NOMO-1 (cell line): ENCODE data around the gene PIK3R6.

ENCODE experiments used
- DNase-seq, 2 experiments: peaks; one replicate each; lab custom pipeline; 2025; ENCODE audit not compliant: unreplicated experiment in 2 of 2; lab: John Stamatoyannopoulos, UW

Gene PIK3R6, protein sequence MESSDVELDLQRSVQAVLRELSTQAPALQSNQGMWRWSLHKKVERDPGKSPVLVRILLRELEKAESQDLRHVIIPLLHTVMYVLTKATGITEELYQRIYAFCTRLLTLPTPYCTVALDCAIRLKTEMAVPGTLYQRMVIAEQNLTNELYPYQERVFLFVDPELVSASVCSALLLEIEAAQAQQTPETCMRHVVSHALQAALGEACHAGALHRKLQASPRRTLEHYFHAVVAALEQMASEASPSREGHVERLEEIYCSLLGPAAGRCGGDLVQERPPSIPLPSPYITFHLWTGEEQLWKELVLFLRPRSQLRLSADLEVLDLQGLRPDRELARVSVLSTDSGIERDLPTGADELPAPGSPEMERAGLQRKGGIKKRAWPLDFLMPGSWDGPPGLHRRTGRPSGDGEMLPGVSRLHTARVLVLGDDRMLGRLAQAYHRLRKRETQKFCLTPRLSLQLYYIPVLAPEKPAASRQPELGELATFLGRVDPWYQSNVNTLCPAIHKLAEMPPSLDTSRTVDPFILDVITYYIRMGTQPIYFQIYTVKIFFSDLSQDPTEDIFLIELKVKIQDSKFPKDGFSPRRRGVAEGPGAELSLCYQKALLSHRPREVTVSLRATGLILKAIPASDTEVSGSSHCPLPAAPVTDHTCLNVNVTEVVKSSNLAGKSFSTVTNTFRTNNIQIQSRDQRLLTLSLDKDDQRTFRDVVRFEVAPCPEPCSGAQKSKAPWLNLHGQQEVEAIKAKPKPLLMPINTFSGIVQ

DNA sequence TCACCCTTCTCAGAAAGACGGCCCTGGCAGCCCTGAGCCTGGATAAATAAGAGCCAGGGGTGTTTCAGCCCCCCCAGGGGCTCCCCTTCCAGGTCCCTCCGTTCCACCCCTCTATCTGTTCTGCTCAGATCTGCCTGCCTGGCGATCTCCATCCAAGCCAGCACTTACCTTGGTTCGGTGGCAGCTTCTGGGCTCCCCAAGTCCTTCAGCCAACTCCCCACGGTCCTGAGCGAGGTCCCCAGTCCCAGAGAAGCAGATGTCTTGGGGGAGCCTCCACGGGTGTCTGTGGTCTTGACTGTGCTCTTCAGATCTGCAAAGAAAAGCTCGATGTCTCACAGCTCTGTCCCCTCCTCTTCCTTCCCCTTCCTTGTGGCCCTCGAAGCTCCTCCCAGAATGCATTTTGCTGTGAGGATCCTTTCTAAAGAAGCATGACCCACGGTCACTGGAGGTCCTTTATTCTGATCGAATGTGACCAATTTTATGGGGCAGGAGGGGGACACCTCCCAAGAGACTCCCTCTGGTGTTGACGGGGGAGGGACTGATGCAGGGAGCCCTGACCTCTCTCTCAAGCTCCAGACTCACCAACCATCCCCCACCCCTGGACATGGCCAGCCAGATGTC is at the start of gene PIK3R6:
PIK3R6 (minus strand) TSS at position 314 of the 621 bp plus-strand sequence. CDS start 17,880 bp downstream, outside the sequence.
- peak; percentile 38 to 52 for DNase-seq

DNA sequence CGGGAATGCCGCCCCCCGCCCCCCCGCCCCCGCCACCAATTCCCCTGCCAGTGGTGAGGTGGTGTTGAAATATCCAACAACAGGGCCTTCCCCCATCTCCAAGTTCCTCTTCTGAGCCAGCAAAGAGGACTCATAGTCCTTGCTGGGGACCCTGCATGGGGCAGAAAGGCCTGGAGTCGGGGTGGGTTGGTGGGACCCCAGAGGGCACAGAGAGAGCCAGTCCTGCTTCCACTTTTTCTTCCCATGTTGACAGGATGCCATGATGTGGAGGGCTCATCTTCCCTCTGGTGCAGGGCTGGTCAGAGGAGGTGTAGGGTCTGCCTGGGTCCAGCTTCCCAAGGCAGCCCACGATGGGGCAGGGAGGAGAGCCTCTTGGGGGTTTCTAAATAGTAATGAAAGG is 49.0 kb upstream of the PIK3R6 start:
- DNase-seq: peak; percentile 68 to 70

GRCh38 chr17:8914554-8914953 is 47.1 kb upstream of the PIK3R6 start:
- DNase-seq: no peak

- DNase-seq: no peak
These were observed 46.4 kb upstream of the PIK3R6 start for GRCh38 chr17:8913879-8914278.

DNA sequence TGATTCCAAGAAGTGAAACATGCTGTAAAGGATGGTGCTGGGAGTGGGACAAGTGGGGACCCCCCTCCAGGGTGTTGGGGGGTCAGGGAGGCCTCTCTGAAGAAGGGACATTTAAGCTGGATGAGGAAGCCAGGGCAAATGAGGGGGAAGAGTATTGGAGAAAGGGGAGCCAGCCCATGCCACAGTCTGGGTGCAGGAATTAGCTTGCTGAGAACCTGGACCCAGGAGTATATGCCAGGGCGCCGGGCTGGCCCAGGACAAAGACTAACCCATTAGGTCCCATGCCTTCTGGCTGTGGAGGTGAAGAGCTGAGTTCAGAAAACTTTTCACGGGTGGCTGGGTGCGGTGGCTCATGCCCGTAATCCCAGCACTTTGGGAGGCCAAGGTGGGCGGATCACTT is 45.6 kb upstream of the PIK3R6 start:
- DNase-seq: no peak

GRCh38 chr17:8912084-8912981 is 44.9 kb upstream of the PIK3R6 start:
- DNase-seq: no peak

GRCh38 chr17:8910969-8911604 is 43.6 kb upstream of the PIK3R6 start:
- no peak for DNase-seq

GRCh38 chr17:8909586-8910270 is 42.3 kb upstream of the PIK3R6 start:
- no peak for DNase-seq

GRCh38 chr17:8905331-8905730 is 37.9 kb upstream of the PIK3R6 start:
- DNase-seq: no peak

DNA sequence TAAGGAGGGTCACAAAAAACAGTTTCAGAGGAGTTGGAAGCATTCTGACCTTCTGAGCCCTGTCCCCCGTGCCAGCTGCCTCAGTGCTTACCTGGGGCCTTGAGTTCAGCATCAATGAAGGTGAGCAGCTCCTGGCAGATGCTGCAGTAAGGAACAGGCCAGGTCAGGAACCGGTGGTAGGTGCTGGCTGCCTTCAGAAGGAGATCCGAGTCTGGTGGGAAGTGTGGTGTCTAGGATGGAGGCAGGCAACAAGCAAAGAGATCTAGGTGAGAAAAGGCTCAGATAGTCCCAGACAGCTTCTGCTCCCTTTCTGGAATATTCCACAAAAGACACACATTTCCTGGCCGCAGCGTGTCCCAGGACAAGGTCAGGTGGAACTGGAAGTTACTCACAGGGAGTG is 37.2 kb upstream of the PIK3R6 start:
- DNase-seq: no peak

GRCh38 chr17:8904201-8904600 is 36.7 kb upstream of the PIK3R6 start:
- no peak for DNase-seq

DNA sequence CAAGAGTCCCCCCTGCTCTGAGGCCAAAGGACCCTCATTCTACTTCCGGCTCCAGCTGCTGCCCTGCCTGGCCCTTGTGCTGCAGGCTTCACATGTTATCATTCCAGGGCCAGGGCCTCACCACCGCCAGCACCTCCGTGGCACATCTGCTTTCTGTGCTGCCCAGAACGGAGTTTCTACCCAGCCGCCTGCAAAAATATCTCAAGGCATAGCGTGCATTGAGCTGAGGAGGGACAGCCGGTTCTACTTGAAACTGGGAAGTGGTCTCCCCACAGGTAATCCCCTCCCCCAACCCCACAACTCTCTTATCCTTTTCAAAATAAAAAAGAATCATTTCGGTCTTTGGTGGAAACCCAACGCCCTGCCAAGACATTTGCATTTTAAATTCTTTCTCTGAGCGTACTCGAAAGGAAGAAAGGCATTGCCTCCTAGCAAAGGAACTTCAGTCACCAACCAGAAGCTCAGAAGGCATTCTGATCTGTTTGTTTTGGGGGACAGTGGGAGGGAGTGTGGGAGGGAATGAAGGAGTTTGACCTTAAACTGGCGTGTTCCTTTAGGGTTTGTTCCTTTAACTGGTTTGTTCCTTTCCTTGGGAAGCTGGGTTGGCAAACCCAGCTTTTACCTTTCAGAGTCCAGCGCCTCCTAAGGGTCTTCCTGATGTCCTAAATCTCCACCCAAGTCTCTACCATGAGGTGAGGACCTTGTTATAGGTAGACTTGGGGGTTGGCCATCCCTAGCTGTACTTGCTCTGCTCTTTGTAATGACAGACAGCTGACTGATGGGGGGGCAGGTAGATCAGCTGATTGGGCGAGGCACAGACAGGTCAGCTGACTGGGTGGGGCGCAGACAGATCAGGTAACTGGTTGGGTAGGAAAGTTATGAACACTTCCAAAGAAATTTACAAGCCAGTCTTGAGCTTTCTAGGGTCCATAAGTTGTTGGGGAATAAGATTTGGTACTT is 33.4 kb upstream of the PIK3R6 start:
- no peak for DNase-seq

DNA sequence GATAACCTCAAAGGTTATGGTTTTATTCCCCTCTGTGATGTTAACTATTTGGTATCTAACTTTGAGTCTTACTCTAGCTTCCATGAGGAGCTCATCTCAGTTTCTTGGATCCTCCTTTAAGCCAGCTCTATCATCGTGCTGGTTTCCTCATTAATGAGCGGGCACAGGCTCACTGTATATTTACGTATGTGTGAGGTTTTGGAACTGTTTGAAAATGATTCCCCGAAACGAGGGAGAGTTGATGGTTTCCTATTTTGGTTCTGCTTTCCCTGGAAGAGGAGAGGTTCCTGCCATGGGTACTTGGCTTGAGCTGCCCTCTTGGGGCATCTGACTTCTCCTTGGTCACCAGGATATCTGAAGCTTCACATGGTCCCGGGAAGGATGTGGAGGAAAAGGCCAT is 32.7 kb upstream of the PIK3R6 start:
- DNase-seq: no peak

- no peak for DNase-seq
These were observed 31.2 kb upstream of the PIK3R6 start for GRCh38 chr17:8898636-8899035.

- no peak for DNase-seq
These were observed 30.7 kb upstream of the PIK3R6 start for GRCh38 chr17:8898126-8898525.

DNA sequence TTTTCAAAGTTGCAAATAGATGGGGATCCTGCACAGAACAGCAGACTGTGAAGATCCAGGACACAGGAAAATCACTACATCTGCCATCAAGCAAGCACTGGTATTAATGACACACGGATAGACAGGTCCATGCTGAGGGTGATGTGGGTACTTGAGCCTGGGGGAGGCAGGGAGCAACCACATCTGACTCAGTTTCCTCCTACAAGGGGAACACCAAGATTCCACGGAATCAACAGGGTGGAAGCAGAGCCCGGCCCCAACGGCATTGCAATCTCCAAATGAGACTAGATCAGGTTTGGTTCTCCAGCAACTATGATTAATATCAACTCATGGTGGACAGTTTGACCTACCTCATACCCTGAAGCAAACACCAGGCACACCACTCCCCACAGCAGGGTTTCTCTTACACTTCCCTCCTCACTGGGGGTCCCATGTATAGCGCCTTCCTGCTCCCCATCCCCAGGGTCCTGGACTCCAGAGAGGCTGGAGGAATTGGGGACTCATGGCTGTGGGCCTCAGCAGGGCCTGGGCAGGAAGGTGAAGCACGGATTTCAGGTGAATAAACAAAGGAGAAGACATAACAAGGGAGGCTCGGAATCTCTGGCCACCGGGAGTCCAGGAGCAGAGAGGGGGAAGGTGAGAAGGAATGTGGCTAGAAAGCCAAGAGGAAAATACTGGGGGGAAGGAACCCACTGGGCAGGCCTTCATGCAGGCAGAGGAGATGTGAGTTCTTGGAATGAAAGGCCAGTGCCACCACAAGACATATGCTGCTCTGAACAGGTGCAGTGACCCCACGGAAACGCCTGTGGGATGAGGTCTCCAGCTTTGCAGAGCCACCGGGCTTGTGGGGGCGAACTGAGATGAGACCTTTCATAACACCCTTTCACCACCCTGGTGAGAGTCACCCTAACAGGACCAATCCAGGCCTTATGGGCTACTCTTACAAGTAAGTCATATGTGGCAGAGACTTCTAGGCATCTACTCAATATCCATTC is 29.5 kb upstream of the PIK3R6 start:
- no peak for DNase-seq

DNA sequence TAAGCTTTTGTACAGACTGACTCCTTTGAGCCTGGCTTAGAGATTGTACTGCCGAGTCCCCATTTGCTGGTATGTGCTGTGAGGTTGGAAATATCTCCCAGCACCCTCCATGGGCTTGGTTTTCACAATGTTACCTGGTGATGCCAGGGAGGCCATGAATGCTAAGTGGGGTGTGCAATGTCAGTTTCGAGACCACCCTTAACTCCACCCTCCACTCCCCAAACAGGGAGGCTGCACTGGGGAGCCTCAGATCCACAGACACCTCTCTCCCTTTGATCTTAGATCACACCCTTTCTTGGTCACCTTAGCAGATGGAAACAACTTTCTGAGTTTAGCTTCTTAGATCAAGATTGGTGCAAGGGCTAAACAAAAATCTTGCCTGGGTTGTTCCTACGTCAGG is 28.6 kb upstream of the PIK3R6 start:
- DNase-seq: no peak
